ENCODE data around the gene TBCK. TPM values are rescaled to one million over a fixed set of nuclear protein-coding genes. Genes with fewer than 3 reads are reported as not detected.
"Not testable (repeated sequence)": the region's sequence is repeated elsewhere in the genome, so short reads cannot be mapped to it uniquely, and the experiment has no call there.

TBCK gene
- polyA plus RNA-seq, 5 donors = 31.0 to 66.2 (median 56.1) TPM

GRCh38 chr4:106238820-106239420, 77.1 kb downstream of the TBCK start:
- peak; percentile 5 to 7 for DNase-seq

GRCh38 chr4:106231931-106232330, 84.1 kb downstream of the TBCK start:
- DNase-seq = no peak

- DNase-seq = no peak
Observed at GRCh38 chr4:106222548-106222947, 93.5 kb downstream of the TBCK start.

DNA sequence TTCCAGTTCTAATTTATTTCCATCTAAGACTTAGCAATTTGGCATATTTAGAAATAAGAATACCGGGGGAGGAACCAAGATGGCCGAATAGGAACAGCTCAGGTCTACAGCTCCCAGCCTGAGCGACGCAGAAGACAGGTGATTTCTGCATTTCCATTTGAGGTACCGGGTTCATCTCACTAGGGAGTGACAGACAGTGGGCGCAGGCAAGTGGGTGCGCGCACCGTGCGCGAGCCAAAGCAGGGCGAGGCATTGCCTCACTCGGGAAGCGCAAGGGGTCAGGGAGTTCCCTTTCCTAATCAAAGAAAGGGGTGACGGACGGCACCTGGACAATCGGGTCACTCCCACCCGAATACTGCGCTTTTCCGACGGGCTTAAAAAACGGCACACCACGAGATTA, 102.7 kb downstream of the TBCK start:
- DNase-seq = not testable (repeated sequence)

DNA sequence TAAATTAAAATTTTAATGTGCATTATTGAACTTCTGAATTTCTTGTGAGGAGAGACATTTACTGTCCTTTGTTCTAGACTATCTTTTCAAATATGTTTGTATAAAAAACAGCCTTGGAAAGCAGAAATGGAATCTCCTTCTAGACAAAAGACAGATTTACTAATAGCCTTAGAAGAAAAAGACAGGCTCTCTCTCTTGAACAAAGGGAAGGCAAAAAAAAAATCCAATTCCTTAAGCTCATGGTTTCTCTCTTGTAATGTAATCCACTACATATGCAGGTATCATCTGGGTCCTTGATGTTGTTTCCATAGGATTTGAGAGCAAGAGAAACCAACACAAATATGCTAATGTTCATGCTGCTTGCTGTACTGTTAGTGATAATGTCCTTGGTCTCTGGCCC, 106.0 kb downstream of the TBCK start:
- DNase-seq = no peak

- no peak for DNase-seq
Observed at GRCh38 chr4:106208481-106209460, 107.2 kb downstream of the TBCK start.

DNA sequence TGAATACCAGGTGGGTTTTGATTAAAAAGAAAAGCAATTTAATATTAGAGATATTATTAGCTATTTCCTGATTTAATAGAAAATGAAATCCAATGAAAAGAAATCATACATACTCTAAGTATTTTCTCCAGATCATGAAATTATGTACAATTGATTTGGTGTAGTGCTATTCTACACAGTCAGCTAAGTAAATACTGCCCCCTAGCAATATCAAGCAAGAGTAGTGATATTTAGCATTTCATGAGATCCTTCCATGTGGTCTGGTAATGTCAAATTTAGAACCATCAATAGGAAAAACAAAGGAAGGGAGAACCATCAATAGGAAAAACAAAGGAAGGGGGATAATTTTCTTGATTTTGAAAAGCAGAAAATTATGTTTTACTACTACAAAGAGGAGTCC, 114.6 kb downstream of the TBCK start:
- peak in 1 of 2 donors; percentile 9 for DNase-seq

GRCh38 chr4:106195435-106195950, 120.5 kb downstream of the TBCK start:
- no peak for DNase-seq

DNA sequence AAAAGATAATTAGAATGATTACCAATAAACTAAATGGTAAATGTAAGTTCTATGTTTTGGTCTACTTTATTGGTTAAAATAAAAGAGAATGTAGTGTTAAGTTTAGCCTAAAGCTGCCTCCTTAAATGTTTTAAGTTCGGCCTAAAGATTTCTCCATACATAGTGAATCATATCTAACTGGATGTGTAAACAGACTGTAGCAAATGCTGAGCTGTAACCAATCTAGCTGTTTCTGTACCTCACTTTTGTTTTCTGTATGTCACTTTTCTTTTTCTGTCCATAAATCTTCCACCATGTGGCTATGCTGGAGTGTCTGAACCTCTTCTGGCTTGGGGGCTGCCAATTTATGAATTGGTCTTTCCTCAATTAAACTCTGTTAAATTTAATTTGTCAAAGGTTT, 121.2 kb downstream of the TBCK start:
- no peak for DNase-seq

DNA sequence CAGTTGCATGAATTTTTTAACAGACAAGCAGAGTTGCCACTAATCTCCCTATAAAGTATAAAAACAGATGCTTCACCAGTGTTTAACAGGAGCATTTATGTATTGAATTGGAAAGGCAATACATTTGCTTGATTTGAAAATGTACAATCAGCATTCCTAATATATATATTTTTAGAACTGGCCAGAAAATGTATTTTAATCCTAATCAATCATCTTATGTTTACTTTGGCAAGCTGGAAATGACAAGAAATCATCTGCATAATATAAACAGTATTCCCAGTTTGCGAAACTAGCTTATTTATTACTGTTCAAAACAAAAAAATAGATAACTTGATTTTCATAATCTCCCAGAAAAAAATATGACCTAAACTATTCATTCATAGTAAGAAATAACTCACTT, 123.9 kb downstream of the TBCK start:
- peak in 1 of 2 donors; percentile 53 for DNase-seq

DNA sequence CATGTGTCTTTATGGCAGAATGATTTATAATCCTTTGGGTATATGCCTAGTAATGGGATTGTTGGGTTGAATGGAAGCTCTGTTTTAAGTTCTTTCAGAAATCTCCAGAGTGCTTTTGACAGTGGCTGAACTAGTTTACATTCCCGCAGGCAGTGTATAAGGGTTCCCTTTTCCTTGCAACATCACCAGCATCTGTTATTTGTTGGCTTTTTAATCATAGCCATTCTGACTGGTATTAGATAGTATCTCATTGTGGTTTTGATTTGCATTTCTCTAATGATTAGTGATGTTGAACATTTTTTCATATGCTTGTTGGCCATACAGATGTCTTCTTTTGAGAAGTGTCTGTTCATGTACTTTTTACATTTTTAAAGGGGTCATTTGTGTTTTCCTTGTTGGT, 129.8 kb downstream of the TBCK start:
- DNase-seq = no peak

DNA sequence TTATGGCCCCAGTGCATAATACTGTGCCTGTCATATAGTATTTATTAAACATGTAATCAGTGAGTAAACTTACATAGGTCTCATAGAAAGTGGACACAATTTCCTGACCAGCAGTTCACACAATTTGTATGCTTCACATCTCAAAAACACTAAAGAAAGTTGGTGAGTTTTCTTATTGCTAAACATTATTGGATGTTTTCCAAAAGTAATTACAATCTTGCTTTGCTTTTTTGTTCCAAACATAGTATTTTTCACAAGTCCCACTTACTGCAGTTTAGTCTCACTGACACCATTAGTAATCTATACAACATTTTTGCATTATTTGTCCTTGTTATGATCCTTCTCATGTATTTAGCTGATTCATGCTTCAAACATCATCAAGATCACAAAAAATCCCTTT, 132.5 kb downstream of the TBCK start:
- peak in 1 of 2 donors; percentile 9 for DNase-seq

- peak in 1 of 2 donors; percentile 35 for DNase-seq
Observed at GRCh38 chr4:106172861-106173260, 143.1 kb downstream of the TBCK start.

DNA sequence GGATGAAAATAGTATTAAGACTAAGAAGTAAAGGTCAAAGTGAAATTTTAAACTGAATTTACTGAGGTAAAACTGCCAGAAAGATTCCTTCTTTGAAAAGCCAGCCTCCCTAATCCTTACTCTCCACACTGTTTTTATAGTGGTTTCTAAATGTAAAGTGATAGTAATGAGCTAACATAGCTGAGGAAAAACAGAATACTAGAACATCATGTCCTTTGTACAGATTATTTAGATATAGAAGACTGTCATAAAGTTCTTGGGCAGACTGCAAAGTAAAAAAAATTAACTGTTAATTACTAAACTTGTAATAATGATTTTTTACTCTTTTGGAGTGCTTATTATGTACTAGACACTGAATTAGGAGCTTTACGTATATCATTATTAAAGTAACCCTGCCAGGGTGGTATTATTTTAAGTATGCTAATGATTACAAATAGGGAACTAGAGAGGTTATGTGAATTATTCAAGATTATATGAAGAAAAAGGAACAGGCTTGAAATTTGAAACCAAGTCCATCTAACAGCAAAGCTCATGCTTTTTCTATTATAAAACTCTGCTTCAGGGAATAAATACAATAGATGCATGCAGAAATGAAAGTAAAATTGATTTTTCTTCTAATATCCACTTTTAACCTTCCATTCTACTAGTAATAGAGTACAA, 150.5 kb downstream of the TBCK start:
- peak in 1 of 2 donors; percentile 14 for DNase-seq

GRCh38 chr4:106162278-106162677, 153.7 kb downstream of the TBCK start:
- no peak for DNase-seq

DNA sequence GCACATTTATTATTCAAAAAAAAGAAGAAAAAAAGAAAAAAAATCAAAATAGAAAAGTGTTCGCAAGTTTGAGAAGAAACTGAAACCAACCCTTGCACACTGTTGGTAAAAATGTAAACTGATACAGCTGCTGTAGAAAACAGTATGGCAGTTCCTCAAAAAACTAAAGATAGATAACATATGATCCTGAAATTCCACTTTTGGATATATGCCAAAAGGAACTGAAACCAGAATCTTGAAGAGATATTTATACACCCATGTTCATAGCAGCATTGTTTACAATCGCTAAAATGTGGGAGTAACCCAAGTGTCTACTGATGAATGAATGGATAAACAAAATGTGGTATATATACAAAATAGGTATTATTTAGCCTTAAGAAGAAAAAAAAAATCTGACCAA, 155.4 kb downstream of the TBCK start:
- DNase-seq = no peak

DNA sequence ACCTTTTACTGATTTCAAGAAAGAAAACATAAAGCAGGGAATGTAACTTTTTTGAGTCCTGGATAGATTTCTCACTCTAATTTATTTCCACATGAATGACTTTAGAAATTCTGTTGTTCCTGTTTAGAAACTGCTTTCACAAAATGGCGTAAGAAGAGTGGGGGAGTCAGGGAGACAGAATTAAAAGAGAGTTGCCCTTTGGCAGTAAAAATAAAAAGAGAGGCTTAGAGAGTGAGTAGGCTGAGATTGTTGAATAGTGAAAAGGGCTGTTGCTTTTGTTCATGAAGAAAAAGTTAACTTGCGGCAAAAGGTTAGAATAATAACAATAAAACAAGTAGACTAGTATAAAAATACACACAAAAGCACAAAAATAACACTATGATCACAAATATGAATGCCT, 166.1 kb downstream of the TBCK start:
- no peak for DNase-seq

- no peak for DNase-seq
Observed at GRCh38 chr4:106149026-106149425, 167.0 kb downstream of the TBCK start.

DNA sequence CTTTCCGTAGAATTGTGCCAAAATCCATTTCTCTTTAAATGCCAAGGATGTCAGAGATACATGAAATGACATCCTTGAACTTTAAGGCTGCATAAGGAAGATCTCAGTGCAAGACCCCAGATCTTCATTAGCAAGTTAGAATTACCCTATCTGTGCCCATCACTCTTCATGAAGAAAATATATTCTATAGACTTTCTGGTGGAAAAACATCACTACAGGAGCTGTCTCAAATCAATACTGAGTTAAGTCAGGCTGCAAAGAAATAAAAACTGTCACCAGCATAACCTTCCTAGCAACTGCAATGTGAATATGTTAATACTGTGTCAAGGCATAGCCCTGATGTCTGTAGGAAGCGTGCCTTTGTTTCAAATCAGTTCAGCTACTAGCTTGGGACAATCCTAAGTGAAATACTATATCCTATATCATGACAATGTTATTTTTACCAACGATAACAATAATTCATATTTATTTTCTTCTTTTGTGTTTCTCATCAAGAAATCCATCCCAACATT, 173.3 kb downstream of the TBCK start:
- no peak for DNase-seq

DNA sequence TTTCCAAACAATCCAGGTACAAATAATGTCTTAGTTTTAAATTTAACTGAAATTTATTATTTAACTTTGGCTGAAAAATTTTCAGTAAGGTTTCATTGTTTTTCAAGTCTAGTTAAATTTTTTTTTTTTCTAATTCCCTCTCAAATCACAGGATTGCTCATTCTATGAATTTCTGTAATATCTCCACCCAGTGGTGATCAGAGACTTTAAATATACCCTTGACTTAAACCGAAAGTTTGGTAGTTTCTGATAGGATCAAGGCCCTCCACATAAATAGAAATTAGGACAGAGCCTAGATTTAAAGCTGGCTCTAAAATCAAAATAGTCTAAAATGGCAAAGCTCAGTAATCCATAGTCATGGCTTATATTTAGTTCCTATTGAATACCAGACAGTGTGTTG, 175.4 kb downstream of the TBCK start:
- DNase-seq = no peak

DNA sequence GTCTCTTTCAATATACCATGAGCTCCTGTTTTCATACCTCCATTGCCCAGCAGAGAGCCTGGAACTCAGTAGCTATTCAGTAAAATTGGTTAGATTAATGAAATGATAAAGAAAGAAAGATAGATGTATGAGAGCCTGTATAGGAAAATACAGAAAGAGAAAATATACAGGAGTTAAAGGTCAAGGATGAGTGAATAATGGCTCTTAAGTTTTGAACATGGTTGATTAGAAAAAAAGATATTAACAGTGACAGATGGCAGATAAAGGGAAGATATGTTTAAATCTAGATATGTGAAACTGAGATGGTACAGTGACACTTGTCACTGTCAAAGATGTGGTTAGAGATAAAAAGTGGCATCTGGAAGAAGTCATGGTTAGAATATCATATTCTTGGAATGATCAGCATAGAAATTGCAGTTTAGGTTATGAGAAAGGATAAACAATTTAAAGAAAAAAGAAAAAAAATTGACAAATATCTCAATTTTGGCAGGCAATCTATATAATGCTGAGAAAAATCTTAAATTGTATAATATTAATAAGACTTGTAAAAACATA, 179.2 kb downstream of the TBCK start:
- DNase-seq = no peak

DNA sequence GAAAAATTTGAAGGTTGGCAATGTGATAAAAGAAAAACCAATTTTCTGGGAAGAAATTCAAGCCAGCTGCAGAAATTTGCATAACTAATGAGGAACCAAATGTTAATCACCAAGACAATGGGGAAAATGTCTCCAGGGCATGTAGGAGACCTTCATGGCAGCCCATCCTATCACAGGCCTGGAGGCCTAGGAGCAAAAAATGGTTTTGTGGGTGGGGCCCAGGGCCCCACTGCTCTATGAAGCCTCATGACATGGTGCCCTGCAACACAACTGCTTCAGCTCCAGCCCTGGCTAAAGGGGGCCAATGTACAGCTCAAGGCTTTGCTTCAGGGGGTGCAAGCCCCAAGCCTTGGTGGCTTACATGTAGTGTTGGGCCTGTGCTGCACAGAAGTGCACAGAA, 184.0 kb downstream of the TBCK start:
- DNase-seq = no peak

Data from right lung (tissue), 5 donors.